Esophagus squamous epithelium (tissue), 5 donors: ENCODE results near the gene GLMN. TPM values are rescaled to one million over a fixed set of nuclear protein-coding genes. Genes with fewer than 3 reads are reported as not detected.

ENCODE experiments used
- DNase-seq: peaks from one replicate; lab custom pipeline; 2025; lab: John Stamatoyannopoulos, UW
- H3K27ac ChIP-seq, 4 donors: fragments of 200-600 bp; sonication (generic); one replicate each; pipeline ENCODE4 v1.5.1; 2016 to 2019; ENCODE audit warnings: mild to moderate bottlenecking in 1 of 4
- H3K27me3 ChIP-seq, 4 donors: fragments of 200-600 bp; sonication (generic); 1 replicate in 3 of 4; 2 replicates in 1 of 4; pipeline versions ENCODE4 v1.5.1 to v1.6.0; 2017 to 2021; ENCODE audit warnings: antibody characterized with exemption in 1 of 4
- H3K36me3 ChIP-seq, 3 donors: fragments of 200-600 bp; sonication (generic); one replicate each; pipeline ENCODE4 v1.5.1; 2016 to 2019
- H3K4me1 ChIP-seq, 3 donors: fragments of 200-600 bp; sonication (generic); one replicate each; pipeline ENCODE4 v1.5.1; 2017 to 2019
- H3K4me3 ChIP-seq, 4 donors: fragments of 200-600 bp; sonication (generic); 1 replicate in 3 of 4; 2 replicates in 1 of 4; pipeline ENCODE4 v1.5.1; 2016 to 2019; ENCODE audit warnings: mild to moderate bottlenecking in 2 of 4, moderate library complexity in 1 of 4
- H3K9me3 ChIP-seq, 3 donors: fragments of 200-600 bp; sonication (generic); one replicate each; pipeline ENCODE4 v1.5.1; 2016 to 2019
- POLR2A ChIP-seq, 4 donors: fragments of 450-650 bp; IDR thresholded peaks; one replicate each; pipeline ENCODE4 v1.6.1; 2017; ENCODE audit warnings: antibody characterized with exemption in 4 of 4, mild to moderate bottlenecking in 4 of 4, moderate library complexity in 3 of 4
- WGBS, 2 donors: methylation state at CpG; one replicate each; pipeline ENCODE4 v1.1.5; 2018; 5-methylcytosine and 5-hydroxymethylcytosine counted together
- intact Hi-C: fragments of 100-400 bp; cut with DNase I; formaldehyde crosslinking; loops from one replicate; pipeline ENCODE4 v1.15.0; 2022
- total RNA-seq, 4 donors: library from RNA; depleted of rRNA; stranded (reverse); fragments of >200 nt; gene quantifications; one replicate each; pipeline ENCODE4 v1.1.0, GENCODE V29; 2016
- TF ChIP-seq, protein P1 (sequence below), 6 experiments: fragments of 450-650 bp in 4 of 6; fragments of 200-600 bp in 2 of 6; sonication (generic) in 2 of 6; IDR thresholded peaks; one replicate each; pipeline ENCODE4 v1.5.1; 2016 to 2019; ENCODE audit warnings: antibody characterized with exemption in 6 of 6, mild to moderate bottlenecking in 4 of 6, moderate library complexity in 4 of 6
- donor health status: DM: yes; HTN: yes; CAD: no.

The GLMN gene
- total RNA-seq, 4 donors from 2014 or later: 3.9 to 12.0 (median 10.4) TPM

DNA sequence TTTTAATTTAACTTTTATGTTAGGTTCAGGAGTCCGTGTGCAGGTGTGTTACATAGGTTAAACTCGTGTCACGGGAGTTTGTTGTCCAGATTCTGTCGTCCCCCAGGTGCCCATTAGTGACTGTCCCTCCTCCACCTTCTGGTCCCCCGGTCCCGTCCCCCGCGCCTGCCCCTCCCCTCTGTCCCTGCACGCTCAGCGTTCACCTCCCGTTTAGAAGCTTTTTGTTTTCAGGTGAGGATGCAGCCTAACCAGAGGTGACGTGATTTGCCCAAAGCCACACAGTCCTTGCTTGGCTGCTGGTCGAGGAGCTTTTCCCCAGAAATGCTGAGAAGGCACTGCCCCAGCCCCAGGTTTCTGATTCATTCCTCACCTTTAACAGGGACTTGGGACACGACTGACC, 80.2 kb downstream of the GLMN start:
- WGBS, 2 donors: 62 to 85% methylated on average over 13 to 14 of the region's 14 CpGs
- Histone ChIP-seq H3K4me1 (no peaks in the 10 kb centered on the region), H3K27me3 (no peaks in the 10 kb centered on the region), H3K27ac (no peak overlapping the region), H3K4me3 (no peak overlapping the region), H3K9me3 (no peaks in the 10 kb centered on the region), H3K36me3 (no peaks in the 10 kb centered on the region)
- TF ChIP-seq, protein P1, sequence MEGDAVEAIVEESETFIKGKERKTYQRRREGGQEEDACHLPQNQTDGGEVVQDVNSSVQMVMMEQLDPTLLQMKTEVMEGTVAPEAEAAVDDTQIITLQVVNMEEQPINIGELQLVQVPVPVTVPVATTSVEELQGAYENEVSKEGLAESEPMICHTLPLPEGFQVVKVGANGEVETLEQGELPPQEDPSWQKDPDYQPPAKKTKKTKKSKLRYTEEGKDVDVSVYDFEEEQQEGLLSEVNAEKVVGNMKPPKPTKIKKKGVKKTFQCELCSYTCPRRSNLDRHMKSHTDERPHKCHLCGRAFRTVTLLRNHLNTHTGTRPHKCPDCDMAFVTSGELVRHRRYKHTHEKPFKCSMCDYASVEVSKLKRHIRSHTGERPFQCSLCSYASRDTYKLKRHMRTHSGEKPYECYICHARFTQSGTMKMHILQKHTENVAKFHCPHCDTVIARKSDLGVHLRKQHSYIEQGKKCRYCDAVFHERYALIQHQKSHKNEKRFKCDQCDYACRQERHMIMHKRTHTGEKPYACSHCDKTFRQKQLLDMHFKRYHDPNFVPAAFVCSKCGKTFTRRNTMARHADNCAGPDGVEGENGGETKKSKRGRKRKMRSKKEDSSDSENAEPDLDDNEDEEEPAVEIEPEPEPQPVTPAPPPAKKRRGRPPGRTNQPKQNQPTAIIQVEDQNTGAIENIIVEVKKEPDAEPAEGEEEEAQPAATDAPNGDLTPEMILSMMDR (IDR thresholded peaks at IDR 0.05): no peak
- TF ChIP-seq POLR2A (IDR thresholded peaks at IDR 0.05): no peak
- DNase-seq: no peak
- intact Hi-C loops: no loop called here

DNA sequence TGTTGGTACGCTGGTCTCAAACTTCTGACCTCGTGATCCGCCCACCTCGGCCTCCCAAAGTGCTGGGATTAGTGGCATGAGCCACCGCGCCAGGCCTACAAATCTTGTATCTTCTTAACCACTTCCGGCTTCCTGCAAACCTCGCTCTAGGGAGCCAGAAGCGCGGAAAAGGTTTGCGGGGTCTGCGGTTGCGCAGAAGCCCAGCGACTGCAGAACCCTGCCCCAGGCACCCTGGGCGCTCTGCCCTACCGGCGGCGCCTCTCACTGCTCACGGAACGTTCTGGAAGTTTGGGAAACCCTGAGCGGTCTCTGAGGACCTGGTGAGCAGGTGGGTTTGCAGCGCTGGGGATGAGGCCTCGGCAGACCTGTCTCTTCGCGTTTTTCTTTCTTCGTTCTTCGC, 81.1 kb downstream of the GLMN start, which contains the start of gene C1orf146:
TSS of gene C1orf146 (plus strand) at position 195 of the 400 bp plus-strand sequence. CDS start 13,506 bp downstream, outside the sequence.
- intact Hi-C loops: no loop called here
- Histone ChIP-seq H3K4me1 (no peaks in the 10 kb centered on the region), H3K27ac (no peak within 1 kb of the TSS), H3K9me3 (no peaks in the 10 kb centered on the region), H3K4me3 (no peak within 1 kb of the TSS), H3K27me3 (no peaks in the 10 kb centered on the region), H3K36me3 (no peaks in the 10 kb centered on the region)
- WGBS, 2 donors: 91 to 92% methylated on average over 13 to 19 of the region's 27 CpGs
- no peak for DNase-seq
- no peak for TF ChIP-seq POLR2A (IDR thresholded peaks at IDR 0.05)
- TF ChIP-seq, protein P1 (IDR thresholded peaks at IDR 0.05): no peak

DNA sequence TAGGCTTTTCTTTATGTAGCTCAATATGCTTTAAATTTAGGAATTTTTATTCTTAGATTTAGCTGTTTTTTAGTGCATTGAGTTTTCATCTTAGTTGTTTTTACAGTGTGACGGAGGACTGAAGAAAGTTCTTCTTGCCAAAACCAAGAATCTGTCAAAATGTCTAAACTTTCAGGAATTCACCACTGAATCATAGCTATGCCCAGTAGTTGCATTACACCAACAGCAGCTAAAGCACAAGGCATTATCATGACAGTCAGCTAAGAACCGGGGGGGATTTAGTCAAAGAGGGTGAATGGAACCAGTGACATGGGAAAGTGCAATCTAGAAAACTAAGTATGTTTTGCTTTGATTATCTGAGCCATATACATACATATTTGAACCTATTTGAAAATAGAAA, 87.6 kb downstream of the GLMN start:
- 81 to 82% methylated on average over 2 of the region's 2 CpGs for WGBS, 2 donors
- no peak overlapping the region for H3K27ac ChIP-seq
- TF ChIP-seq POLR2A (IDR thresholded peaks at IDR 0.05): no peak
- TF ChIP-seq, protein P1 (IDR thresholded peaks at IDR 0.05): no peak
- no peaks in the 10 kb centered on the region for H3K9me3 ChIP-seq
- H3K27me3 ChIP-seq: no peaks in the 10 kb centered on the region
- H3K4me1 ChIP-seq: no peaks in the 10 kb centered on the region
- no peak overlapping the region for H3K4me3 ChIP-seq
- intact Hi-C loops: no loop called here
- H3K36me3 ChIP-seq: no peaks in the 10 kb centered on the region
- DNase-seq: no peak

DNA sequence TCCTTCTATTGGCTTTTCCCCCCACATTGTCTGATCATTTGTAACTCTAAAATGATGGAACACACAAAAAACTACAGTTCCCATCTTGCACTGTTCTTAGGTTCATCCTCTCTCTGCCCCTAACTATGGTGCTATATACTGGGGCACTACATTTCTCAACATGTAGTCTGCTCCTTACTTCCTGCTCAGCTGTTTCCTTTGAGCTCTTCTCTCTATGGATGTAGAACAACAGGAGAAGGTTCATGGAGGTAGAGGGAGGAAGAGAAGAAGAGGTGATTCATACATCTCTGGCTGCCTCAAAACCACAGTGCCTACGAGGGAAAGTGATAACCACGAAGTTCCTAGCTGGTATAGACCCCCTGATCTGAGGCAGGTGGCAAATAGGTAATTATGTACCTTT, 88.1 kb downstream of the GLMN start:
- Histone ChIP-seq H3K36me3 (no peaks in the 10 kb centered on the region), H3K4me1 (no peaks in the 10 kb centered on the region), H3K27me3 (no peaks in the 10 kb centered on the region), H3K9me3 (no peaks in the 10 kb centered on the region), H3K4me3 (no peak overlapping the region), H3K27ac (no peak overlapping the region)
- no peak for TF ChIP-seq POLR2A (IDR thresholded peaks at IDR 0.05)
- TF ChIP-seq, protein P1 (IDR thresholded peaks at IDR 0.05): no peak
- DNase-seq: no peak
- 43 to 58% methylated on average over 2 of the region's 2 CpGs for WGBS, 2 donors
- intact Hi-C loops: no loop called here

DNA sequence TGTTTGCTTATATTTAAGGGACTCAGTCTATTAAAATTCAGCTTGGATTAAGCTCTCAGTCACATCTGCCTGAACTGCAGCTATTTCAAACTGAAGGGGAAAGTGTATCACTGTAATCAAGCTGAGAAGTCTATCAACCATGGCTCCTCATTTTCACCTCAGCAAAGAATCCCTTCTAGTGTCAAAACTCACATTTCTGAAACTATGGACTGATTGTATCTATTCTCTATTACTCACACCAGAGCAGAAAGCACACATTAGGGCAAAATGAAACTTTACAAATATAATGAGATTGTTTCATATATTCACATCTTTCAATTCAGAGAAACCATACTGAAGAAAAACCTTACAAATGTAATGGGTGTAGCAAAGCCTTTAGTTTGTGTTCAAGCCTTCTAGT, 95.7 kb downstream of the GLMN start:
- Histone ChIP-seq H3K4me1 (no peaks in the 10 kb centered on the region), H3K27ac (no peak overlapping the region), H3K4me3 (no peak overlapping the region), H3K27me3 (no peaks in the 10 kb centered on the region), H3K36me3 (no peaks in the 10 kb centered on the region), H3K9me3 (no peaks in the 10 kb centered on the region)
- DNase-seq: no peak
- intact Hi-C loops: no loop called here
- TF ChIP-seq POLR2A (IDR thresholded peaks at IDR 0.05): no peak
- TF ChIP-seq, protein P1 (IDR thresholded peaks at IDR 0.05): no peak
